HepG2 (cell line): ENCODE data around the gene DSTN. TPM values are rescaled to one million over a fixed set of nuclear protein-coding genes. Genes with fewer than 3 reads are reported as not detected.

Source experiments
- AGO1 ChIP-seq: fragments of 200-400 bp; formaldehyde crosslinking; IDR thresholded peaks from 2 replicates; pipeline ENCODE4 v1.6.1; 2017; ENCODE audit warnings: mild to moderate bottlenecking, low read depth, low read length, moderate library complexity; ENCODE audit not compliant: poor library complexity, severe bottlenecking
- DNMT1 ChIP-seq: sonication (generic); formaldehyde crosslinking; IDR thresholded peaks from 2 replicates; pipeline ENCODE4 v1.5.1; 2020; ENCODE audit warnings: mild to moderate bottlenecking, missing genetic modification reagents
- ELF1 ChIP-seq: sonication (generic); formaldehyde crosslinking; IDR thresholded peaks from 2 replicates; pipeline ENCODE4 v1.4.0; 2020; ENCODE audit warnings: missing genetic modification reagents
- HMGXB3 ChIP-seq: sonication (generic); formaldehyde crosslinking; IDR thresholded peaks from 2 replicates; pipeline ENCODE4 v1.4.0; 2020; ENCODE audit warnings: missing genetic modification reagents, borderline replicate concordance
- HNF4G ChIP-seq, 2 experiments: sonication (generic) in 1 of 2; formaldehyde crosslinking in 1 of 2; IDR thresholded peaks; 2 replicates each; pipeline versions ENCODE4 v1.4.0 to v1.6.1; 2011 to 2020; ENCODE audit warnings: borderline replicate concordance in 2 of 2, low read depth in 2 of 2, mild to moderate bottlenecking in 2 of 2, low read length in 1 of 2, missing genetic modification reagents in 1 of 2, moderate library complexity in 1 of 2
- MAZ ChIP-seq, 2 experiments: sonication (generic) in 1 of 2; formaldehyde crosslinking in 1 of 2; IDR thresholded peaks; 2 replicates each; pipeline versions ENCODE4 v1.5.0 to v1.6.1; 2012 to 2020; ENCODE audit warnings: low read depth in 2 of 2, mild to moderate bottlenecking in 2 of 2, borderline replicate concordance in 1 of 2, improper control_type of control experiment in 1 of 2, low read length in 1 of 2, missing genetic modification reagents in 1 of 2, moderate library complexity in 1 of 2
- MNT ChIP-seq: fragments of 450-650 bp; IDR thresholded peaks from 2 replicates; pipeline ENCODE4 v1.6.1; 2016
- SIN3A ChIP-seq: IDR thresholded peaks from 2 replicates; pipeline ENCODE4 v1.6.1; 2011; ENCODE audit warnings: low read depth, mild to moderate bottlenecking, control low read depth, low read length, borderline replicate concordance
- TBX2 ChIP-seq: sonication (generic); formaldehyde crosslinking; IDR thresholded peaks from 2 replicates; pipeline ENCODE4 v1.5.0; 2020; ENCODE audit warnings: missing genetic modification reagents, mild to moderate bottlenecking, borderline replicate concordance
- TEAD3 ChIP-seq: optimal IDR thresholded peaks from 2 replicates; pipeline ENCODE3; 2016; ENCODE audit warnings: borderline replicate concordance
- ZBTB2 ChIP-seq: sonication (generic); formaldehyde crosslinking; IDR thresholded peaks from 2 replicates; pipeline ENCODE4 v1.8.0; 2022; ENCODE audit warnings: low read depth, missing genetic modification reagents
- ZBTB42 ChIP-seq: sonication (generic); formaldehyde crosslinking; IDR thresholded peaks from 2 replicates; pipeline ENCODE4 v1.5.0; 2020; ENCODE audit warnings: mild to moderate bottlenecking, missing genetic modification reagents
- ZNF138 ChIP-seq: sonication (generic); formaldehyde crosslinking; IDR thresholded peaks from 2 replicates; pipeline ENCODE4 v1.5.0; 2020; ENCODE audit warnings: mild to moderate bottlenecking, low read depth, missing genetic modification reagents
- ZNF460 ChIP-seq: sonication (generic); formaldehyde crosslinking; IDR thresholded peaks from 2 replicates; pipeline ENCODE4 v1.5.1; 2020; ENCODE audit warnings: missing genetic modification reagents, mild to moderate bottlenecking, borderline replicate concordance
- ZNF761 ChIP-seq: sonication (generic); formaldehyde crosslinking; conservative IDR thresholded peaks from 2 replicates; pipeline ENCODE4 v1.4.0; 2020; ENCODE audit warnings: mild to moderate bottlenecking, missing genetic modification reagents
- polyA plus RNA-seq, 8 experiments: library from polyadenylated mRNA; depleted of rRNA in 3 of 8; stranded (reverse) in 7 of 8; unstranded in 1 of 8; fragments of >200 nt; fragmentation: Illumina TruSeq in 4 of 8; extraction: Trizol in 4 of 8; gene quantifications; 2 replicates each; pipeline versions ENCODE4 v1.2.1 to v1.2.3, GENCODE V29; 2011 to 2016; ENCODE audit warnings: low read depth in 4 of 8, missing spikeins in 1 of 8, mixed read lengths in 1 of 8; ENCODE audit not compliant: insufficient read depth in 1 of 8
- total RNA-seq, 5 experiments: library from RNA; depleted of rRNA; stranded (reverse); fragments of >200 nt; fragmentation: Illumina TruSeq; extraction: Trizol; gene quantifications; 2 replicates each; pipeline ENCODE4 v1.2.3, GENCODE V29; 2016; ENCODE audit warnings: low read depth in 1 of 5

DSTN gene
- total and polyA plus RNA-seq, 2 of the 13 experiments (the other 11 are each of a cell fraction or from before 2014, with no cell fraction given): 27.6 to 106 TPM

GRCh38 chr20:17611540-17612286 lies 41.8 kb downstream of the DSTN start (continued):
- TF ChIP-seq HMGXB3: no peak
- TF ChIP-seq DNMT1 (CRISPR knock-in tag): peak; percentile 72; the same call in 1 of the 2 replicates
- peak; percentile 57 for TF ChIP-seq AGO1
- TF ChIP-seq ZBTB42 (CRISPR knock-in tag): no peak
- TF ChIP-seq TBX2 (CRISPR knock-in tag): peak; percentile 66; the same call in 1 of the 2 replicates
- no peak for TF ChIP-seq MAZ (IDR thresholded peaks at IDR 0.05; ENCODE audit: borderline replicate concordance, low read depth, low read length)
- peak; percentile 69; the same call in 1 of the 2 replicates for TF ChIP-seq MAZ (CRISPR knock-in tag; IDR thresholded peaks at IDR 0.05; ENCODE audit: low read depth)
- TF ChIP-seq ZNF138 (CRISPR knock-in tag): 0 out of 2 replicates have a peak, but pooled peaks have one; percentile 58
- TF ChIP-seq MNT: no peak
- TF ChIP-seq SIN3A: no peak
- TF ChIP-seq ZNF761 (CRISPR knock-in tag): no peak
- TF ChIP-seq HNF4G (IDR thresholded peaks at IDR 0.05; ENCODE audit: borderline replicate concordance, low read depth, low read length): no peak
- TF ChIP-seq HNF4G (CRISPR knock-in tag; IDR thresholded peaks at IDR 0.05; ENCODE audit: borderline replicate concordance, low read depth): no peak
- TF ChIP-seq ELF1 (CRISPR knock-in tag): no peak
- TF ChIP-seq ZNF460 (CRISPR knock-in tag): no peak
- TF ChIP-seq TEAD3 (CRISPR knock-in tag): no peak
- TF ChIP-seq ZBTB2 (CRISPR knock-in tag): no peak
